GM21515 (cell line): Measurements from ENCODE around the gene CDC42EP5.
A peak's percentile ranks its signal among the peaks of the same experiment; 100 is the strongest.
"Not testable (repeated sequence)": the region's sequence is repeated elsewhere in the genome, so short reads cannot be mapped to it uniquely, and the experiment has no call there.

ENCODE experiments used
- ATAC-seq: cut with Tn5 transposase; IDR thresholded peaks from one replicate; pipeline ENCODE4 v1.9.1; 2021; ENCODE audit not compliant: unreplicated experiment

Gene CDC42EP5

DNA sequence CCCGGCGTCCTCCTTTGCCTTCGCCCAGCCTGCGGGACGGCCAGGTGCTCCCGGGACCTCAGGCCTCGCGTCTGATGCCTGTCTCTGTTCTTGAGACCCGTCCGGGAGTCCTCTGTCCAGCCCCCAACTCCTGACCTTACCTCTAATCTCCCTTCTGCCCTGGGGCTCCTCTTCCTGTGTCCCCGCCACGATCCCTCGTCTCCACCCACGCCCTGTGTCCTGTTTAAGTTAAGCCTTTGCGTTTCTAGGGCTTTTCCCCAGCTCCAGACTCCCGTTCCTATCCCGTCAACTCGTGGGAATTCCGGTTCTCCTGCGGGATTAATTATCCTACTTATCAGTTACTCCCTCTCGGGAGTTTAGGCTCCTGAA lies 23.4 kb downstream of the CDC42EP5 start:
- no peak for ATAC-seq

DNA sequence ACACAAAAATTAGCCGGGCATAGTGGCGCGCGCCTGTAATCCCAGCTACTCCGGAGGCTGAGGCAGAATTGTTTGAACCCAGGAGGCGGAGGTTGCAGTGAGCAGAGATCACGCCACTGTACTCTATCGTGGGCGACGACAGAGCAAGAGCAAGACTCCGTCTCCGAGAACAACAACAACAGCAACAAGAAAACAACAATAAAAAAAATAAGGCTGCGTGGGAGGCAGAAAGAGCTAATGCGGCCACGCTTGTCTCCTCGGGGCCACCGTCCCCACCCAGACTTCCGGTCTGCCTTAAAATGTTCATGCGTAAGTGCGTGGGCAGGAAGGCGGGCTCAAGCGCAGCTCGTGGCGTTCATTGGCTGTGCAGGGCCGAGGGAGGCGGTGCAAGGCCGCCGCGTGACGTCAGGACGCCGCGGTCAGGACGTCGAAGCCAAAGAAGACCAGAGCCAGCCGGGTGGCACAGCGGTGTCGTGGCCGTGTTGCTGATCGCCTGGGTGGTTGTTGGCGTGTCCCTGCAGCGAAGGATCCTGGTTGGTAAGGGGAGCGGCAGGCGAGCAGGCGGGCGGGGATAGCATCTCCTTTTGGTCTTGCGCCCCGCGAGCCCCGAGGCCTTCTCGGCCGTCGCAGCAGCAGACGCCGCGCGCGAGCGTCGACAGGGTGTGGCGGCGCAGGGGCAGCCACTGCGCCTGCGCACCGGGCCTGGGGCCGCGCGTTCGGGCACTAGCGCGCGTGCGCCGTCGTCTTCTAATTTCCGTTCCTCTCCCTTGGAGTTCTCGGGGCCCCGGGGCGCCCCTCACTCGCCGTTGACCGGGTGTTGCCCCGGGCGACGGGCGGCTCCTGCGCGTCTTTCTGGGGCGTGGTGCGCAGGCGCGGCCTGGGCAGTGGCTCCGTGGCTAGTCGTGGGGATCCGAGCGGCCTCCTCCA lies 24.1 kb downstream of the CDC42EP5 start, which contains the start of gene LENG8:
Gene LENG8 (plus strand): TSS at position 426 of the 927 bp plus-strand sequence. CDS start 2,146 bp downstream, outside the sequence.
- ATAC-seq, result peak; percentile 88

DNA sequence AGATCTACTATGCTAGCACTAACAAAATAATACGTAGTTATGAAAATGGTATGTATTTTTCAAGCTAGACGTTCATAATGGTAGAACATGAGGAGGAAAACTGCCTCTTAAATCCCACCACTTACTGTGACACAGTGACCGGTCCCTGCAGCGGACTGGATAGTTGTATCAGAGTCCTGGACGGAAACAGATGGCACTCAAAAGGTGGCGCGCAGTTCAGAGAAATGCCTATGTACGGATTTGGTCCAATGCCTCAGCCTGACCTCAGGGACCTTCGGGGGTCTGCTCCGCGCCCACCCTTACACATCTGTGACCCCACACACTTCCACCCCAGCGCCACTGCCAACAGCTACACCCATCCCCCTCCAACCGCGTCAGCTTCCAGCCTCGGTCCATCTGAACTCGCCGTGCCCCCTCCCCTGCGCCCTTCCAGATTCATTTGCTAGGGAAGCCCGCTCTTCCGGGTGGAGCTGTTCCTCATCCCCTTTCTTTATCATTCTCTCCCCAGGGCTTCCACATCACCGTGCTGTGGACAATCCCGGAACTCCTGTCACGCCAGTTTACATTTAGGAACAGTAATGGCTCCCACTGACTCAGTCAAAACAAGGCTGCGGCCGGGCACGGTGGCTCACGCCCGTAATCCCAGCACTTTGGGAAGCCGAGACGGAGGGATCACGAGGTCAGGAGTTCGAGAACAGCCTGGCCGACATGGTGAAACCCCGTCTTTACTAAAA lies 24.9 kb downstream of the CDC42EP5 start:
- no peak for ATAC-seq

DNA sequence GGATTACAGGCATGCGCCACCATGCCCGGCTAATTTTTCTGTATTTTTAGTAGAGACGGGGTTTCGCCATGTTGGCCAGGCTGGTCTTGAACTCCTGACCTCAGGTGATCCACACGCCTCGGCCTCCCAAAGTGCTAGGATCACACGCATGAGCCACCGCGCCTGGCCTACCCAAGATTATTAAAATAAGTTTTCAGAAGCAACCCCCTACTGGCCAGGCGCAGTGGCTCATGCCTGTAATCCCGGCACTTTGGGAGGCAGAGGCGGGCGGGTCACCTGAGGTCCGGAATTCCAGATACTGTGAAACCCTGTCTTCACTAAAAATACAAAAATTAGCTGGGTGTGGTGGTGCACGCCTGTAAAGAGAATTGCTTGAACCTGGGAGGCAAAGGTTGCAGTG lies 26.7 kb downstream of the CDC42EP5 start:
- ATAC-seq, result not testable (repeated sequence)

DNA sequence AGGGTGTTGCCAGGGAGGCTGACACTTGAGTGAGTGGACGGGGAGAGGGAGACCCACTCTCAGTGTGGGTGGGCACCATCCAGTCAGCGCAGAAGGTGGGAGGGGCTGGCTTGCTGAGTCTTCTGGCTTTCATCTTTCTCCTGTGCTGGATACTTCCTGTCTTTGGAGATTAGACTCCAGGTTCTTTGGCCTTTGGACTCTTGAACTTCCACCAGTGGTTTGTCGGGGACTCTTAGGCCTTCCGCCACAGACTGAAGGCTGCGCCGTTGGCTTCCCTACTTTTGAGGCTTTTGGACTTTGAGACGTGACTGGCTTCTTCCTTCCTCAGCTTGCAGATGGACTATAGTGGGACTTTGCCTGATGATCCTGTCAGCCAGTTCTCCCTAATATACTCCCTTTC lies 28.4 kb downstream of the CDC42EP5 start:
- no peak for ATAC-seq

DNA sequence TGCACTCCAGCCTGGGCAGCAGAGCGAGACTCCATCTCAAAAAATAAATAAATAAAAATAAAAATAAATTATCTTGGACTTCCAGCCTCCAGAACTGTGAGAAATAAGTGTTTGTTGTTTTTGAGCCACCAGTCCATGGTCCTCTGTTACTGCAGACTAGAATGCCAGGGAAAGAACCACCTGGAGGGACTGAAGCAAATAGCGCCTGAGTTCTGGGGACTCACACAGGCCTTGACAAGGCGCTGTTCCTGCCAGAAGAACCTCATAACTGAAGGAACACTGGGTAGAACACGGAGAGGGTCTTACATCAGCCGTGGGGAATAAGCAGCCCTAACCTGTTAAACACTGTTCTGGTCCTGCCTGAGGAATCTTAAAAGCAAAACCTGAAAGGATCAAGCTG lies 32.5 kb downstream of the CDC42EP5 start:
- no peak for ATAC-seq

DNA sequence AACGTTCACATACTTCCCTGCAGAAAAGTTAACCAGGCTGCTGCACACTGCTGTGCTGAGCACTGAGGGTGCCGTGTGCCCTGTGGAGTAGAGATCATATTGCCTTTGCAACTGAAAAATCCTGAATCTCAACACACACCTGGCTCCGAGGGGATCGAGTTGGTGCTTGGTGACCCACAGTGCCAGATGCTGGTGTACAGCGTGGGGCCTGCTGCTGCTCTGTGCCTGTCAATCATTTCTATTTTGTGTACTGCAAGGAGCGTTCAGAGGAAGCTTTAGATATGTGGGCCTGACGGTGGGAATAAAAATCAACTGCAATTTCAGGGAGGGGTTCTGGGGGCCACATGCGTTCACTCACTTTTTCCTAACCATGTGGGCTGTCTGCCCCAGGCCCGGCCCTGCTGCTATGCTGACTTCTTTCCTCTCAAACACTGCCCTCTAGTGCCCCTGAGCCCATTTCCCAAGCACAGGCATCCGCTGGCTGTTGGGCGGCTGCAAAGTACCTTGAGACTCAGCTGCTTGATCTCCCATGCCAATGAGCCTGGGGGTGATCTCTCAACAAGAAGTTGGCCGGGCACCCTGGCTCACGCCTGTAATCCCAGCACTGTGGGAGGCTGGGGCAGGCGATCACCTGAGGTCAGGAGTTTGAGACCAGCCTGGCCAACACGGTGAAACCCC lies 33.8 kb downstream of the CDC42EP5 start:
- ATAC-seq, result no peak

DNA sequence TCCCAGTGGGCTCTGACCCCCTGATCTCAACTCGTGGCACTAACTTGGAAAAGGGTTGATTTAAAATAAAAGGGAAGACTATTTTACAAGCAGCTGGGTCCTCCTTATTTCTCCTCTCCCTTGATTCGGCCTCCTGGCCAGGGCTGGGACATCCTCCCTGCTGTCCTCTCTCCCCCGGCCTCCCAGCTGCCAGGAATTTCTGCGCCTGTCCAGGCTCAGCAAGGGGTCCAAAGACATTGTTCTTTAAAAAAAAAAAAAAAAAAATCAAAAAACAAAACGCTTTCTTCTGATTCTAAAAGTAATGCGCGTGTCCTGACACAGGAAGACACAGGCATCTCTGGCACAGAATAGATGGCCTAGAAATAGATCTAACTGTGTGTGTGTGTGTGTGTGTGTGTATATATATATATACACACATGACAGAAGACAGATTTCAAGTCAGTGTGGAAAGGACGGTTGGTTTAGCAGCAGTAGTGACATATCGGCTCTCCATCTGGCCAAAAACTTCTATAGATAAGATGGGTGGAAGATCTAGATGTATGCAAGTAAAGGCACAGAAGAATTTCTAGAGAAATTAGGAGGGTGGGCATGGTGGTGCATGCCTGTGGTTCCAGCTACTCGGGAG lies 36.4 kb downstream of the CDC42EP5 start:
- no peak for ATAC-seq

DNA sequence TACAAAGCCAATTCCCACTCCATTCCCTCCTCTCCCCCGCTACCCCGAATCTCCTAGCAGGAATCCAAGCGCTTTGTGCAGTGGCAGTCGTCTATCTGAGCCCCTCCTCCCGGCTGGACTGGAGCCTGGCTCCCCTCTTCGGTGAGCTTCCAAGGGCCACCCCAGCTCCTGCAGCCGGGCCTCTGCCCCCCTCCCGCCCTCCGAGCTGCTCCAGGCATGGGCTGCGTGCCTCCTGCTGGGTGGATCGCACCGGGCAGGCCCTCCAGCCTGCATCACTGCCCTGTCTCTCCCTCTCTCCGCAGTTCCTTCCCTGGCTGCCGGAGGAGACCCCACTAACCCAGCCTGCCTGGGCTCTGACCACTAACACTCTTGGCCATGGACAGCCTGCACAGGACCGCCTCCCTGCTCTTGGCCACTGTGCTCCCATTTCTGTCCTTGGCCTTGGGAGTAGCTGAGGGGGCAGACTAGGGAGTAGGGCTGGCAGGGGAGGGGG lies 37.0 kb downstream of the CDC42EP5 start:
- ATAC-seq, result no peak

DNA sequence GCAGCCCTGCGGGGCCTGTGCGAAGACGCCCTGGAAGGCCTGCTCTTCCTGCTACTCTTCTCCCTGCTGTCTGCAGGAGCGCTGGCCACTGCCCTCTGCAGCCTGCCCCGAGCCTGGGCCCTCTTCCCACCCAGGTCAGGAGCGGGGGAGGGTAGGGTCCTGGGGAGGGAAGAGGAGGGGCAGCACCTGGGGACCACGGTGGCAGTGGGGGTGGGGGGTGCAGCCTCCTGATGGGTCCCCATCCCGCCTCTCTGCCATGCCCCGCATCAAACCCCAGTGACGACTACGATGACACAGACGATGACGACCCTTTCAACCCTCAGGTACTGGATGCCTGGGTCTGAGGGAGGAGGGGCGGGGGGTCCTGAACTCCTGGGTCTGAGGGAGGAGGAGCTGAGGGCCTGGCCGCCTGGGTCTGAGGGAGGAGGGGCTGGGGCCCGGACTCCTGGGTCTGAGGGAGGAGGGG lies 37.5 kb downstream of the CDC42EP5 start:
- ATAC-seq, result no peak

DNA sequence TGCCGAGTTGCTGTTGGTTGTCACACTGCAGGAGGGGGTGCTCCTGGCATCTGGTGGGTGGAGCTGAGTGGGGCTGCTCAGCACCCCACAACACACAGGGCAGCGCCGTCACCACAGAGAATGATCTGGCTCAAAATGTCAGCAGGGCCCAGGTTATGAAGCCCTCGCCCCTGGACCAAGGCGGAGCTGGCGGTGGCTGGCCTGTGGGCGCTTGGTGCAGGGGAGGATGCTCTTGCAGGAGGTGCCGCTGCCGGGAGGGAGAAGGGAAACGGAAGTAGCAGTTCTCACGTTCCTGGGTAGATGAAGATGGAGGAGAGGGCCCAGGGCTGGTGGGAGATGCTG lies 38.3 kb downstream of the CDC42EP5 start:
- no peak for ATAC-seq

DNA sequence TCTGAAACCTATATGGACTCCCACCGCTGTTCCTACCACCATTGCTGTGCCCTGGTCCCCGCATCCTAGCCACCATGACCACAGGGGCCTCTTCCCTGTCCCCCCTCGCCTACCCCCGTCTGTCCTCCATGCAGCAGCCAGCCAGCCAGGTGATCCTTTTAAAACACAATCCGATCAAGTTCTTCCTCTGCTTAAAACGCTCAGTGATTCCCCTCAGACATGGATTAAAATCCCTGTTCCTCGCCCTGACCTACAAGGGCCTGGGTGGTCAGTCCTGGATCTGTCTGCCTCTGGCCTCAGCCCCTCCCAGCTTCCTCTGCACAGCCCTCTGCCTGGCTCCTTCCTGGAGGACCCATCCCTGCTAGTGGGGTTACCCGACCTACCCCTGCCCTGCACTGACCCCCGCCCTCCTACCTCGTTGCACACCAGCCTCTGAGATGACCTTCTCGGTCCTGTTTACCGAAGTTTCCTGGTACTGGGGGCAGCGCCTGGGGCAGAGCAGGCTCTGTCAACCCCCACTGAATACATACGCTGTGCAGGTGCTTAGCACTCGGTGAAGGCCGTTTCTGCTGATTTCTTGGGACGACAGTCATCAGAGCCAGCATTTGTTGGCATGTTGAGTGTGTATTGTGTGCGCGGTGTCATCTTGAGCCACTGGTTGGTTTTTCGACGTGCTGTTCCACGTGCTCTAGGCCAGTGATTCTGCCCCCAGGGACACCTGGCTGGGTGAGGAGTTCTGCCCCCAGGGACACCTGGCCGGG lies 38.8 kb downstream of the CDC42EP5 start:
- no peak for ATAC-seq

DNA sequence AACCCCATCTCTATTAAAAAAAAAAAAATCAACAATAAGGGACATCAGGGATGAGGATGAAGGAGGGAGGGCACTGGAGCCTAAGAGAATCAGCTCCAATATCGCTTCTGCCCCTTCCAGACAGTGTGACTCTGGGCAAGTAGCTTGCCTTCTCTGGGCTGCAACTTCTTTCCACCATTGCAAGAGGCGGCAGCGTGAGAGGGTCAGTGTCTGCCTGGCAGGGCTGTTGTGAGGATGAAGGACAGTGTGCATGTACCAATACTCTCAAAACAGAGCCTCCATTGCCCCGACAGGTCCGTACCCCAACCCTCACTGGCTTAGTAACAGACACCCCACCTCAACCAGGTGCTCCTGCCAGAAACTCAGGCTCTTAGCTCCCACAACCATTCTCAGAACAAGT lies 39.4 kb downstream of the CDC42EP5 start:
- no peak for ATAC-seq

DNA sequence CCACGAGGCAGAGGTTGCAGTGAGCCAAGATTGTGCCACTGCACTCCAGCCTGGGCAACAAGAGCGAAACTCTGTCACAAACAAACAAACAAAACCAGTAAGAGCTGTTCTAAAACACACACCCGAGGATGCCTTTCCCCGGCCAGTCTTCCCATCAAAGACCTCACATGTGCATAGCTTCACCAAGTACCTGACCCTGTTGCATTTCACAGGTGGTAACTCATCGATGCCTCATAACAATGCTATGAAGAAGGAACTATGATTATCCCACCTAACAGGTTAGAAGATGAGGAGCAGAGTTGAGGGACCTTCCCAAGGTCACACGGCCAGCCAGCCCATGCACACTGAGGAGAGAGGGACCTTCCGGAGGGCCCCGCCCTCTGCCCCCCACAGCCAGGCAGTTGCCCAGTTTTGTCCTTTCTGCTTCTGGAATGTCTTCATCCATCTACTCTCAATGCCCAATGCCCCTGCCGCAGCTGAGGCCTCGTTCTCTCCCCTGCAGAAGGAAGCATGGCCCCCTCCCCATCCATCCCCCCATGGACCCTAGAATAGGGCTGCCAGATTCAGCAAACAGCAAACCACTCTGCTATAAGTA lies 40.9 kb downstream of the CDC42EP5 start:
- ATAC-seq, result no peak

DNA sequence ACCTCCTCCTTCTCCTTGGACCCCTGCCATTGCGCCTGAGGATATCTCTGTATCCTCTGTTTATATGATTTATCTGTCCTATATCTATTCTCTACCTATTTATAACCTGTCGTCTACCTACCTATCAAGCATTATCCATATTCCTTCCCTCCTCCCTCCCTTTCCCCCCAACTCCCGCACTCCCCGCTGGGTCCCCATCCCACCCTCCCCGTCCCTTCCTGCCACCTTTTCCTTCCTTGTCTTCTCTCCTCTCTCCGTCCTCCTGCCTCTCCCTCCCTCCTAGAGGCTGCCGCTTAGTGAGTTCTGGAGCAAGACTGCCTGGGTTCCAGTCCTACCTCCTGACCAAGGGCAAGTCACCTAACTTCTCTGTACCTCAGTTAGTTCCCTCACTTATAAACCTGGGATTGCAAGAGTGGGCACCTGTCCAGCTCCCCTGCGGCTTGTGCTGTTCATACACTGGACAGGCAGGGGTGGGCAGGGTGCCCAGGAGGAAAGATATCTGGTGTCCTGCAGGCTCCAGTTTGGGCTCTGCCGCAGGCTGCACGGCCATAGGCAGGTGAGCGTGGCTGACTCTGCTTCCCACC lies 41.7 kb downstream of the CDC42EP5 start:
- ATAC-seq, result no peak

DNA sequence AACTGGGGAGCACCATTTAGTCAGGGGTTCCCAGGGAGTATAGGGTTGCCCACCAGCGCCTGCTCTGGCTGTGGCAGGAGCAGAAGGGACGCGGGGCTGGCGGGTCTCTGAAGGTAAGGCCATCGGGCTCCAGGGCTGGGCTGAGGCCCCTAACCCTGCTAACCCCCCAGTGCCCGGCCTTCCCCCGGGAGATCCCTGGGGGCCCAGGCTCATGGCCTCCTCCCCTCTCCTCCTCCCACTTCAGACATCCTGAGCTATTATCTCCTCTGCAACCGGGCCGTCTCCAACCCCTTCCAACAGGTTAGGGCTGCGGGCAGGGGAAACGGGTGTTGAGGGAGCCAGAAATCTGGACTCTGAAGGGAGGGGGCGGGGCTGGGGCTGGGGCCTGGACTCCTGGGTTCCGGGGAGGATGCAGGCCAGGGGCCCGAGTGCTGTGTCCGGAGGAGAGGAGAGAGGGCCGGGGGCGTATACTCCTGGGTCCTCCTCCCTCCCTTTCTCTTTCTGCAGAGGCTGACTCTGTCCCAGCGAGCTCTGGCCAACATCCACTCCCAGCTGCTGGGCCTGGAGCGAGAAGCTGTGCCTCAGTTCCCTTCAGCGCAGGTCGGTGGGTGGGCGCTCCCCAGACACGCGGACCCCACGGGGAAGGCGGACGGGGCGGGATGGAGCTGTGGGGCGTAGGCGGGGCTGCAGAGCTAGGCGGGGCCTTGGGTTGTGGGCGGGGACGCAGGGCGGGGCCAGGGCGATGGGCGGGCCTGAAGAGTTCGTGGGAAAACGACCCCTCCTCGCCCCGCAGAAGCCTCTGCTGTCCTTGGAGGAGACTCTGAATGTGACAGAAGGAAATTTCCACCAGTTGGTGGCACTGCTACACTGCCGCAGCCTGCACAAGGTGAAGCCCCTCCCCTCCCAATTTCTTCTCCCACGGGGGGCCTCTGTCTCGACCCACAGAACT lies 42.5 kb downstream of the CDC42EP5 start:
- ATAC-seq, result no peak

DNA sequence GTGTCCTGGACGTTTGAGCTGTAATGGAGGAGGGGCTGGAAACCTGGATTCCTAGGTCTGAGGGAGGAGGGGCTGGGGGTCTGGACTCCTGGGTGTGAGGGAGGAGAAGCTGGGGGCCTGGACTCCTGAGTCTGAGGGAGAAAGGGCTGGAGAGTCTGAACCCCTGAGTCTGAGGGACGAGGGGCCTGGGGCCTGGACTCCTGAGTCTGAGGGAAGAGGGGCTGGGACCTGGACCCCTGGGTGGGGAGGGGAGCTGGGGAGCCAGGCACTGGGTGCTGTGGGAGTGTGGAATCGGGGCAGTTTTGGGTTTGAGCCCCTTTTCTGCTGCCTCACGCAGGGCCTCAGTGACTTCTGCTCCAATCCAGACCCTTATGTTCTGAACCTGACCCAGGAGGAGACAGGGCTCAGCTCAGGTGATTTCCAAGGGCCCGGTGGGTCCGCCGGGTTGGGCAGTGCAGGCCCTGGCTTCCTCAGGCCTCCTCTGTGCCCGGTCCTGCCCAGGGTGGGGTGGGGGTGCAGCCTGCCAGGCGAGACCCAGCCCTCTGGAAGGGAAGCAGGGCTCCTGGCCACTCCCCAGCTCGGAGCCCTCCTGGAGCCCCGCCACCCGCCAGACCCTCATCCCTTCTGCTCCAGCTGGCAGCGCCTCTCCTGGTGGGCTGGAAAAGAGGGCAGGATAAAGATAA lies 43.4 kb downstream of the CDC42EP5 start:
- no peak for ATAC-seq

DNA sequence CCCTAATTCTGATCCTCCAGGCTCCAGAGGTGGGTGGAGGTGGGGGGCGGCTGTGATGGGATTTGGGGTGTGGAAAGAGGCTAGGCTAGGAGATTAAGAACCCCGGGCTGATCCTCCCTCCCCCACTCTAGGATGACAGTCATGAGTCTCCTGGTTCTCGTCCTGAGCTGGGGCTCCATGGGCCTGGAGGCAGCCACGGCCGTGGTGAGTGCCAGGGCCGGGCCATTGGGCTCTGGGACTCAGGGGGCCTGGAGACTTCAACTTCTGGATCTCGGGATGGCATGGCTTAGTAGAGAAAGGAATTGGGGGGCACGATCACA lies 44.0 kb downstream of the CDC42EP5 start:
- ATAC-seq, result no peak
